Esophagus mucosa (tissue), 1 donor: Measurements from ENCODE around the gene HCN4. TPM values are rescaled to one million over a fixed set of nuclear protein-coding genes. Genes with fewer than 3 reads are reported as not detected.
A peak's percentile ranks its signal among the peaks of the same experiment; 100 is the strongest.
"Not testable (repeated sequence)": the region's sequence is repeated elsewhere in the genome, so short reads cannot be mapped to it uniquely, and the experiment has no call there.

ENCODE experiments used
- ATAC-seq: fragments of 200-7000 bp; cut with Tn5 transposase; one replicate; pipeline ENCODE4 v1.9.1; 2020
- total RNA-seq: library from RNA; stranded (reverse); gene quantifications from one replicate; pipeline ENCODE4 v1.2.4, GENCODE V29; 2023
- donor health status: DM: yes; HTN: yes; CAD: no.

The HCN4 gene
- not detected for total RNA-seq

DNA sequence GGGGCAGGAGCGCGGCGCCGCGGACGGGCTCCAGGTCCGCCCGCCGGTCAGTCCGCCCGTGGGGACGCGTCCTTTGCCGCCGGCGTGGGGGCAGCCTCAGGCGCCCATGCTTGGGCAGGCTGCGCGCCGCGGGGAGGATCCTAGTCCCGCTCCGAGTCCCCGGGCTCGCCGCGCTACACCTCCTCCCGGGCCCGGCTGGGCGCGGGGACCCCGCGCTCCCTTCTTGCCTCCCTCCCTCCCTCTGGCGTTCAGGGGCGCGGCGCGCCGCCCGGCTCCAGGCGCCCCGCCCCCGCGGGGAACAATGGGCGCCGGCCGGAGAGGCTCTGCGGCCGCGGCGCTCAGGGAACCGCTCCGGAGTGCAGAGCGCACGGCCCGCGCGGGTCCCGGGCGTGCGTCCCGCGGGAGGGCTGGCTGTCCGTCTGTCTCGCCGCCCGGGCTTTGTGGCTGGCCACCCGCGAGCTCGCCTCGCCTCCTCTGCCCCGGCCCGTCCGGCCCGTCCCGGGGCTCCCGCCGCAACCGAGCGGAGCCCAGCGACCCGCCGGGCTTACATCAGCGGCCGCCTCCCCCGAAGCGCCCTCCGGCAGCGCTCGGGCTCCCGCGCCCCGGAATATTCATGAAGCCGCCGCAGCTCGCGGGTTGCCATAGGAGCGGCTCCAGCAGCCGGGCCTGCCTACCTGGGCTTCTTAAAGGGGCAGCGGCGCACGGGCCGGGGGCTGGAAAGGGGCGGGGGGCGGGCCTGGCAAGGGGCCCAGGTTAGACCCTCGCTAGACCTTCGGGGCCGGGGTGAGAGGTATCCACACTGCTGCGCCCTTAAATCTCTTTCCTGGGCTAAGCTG, at the start of gene HCN4:
Gene HCN4 (minus strand): TSS at position 658 of the 836 bp plus-strand sequence. CDS start 688 bp downstream, outside the sequence.
- ATAC-seq: peak; percentile 13

DNA sequence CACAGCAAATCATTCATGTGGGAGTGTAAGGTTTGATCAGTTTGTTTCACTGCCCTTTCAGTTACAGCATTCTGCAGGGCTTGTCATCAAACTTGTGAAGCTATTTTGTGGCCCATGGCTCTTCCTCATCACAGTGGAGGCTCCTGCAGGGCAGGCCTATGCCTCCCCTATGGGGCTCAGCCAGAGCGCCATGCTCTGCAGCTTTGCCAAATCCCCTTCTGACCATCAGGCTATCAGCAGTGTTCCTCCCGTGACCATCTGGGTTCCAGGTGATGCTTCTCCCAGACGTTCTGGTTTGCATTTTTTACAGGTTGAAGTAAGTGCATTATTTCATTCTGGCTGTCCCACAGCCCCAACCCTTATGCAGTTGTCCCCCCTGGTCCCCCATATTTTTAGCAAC, 46.1 kb upstream of the HCN4 start:
- no peak for ATAC-seq

DNA sequence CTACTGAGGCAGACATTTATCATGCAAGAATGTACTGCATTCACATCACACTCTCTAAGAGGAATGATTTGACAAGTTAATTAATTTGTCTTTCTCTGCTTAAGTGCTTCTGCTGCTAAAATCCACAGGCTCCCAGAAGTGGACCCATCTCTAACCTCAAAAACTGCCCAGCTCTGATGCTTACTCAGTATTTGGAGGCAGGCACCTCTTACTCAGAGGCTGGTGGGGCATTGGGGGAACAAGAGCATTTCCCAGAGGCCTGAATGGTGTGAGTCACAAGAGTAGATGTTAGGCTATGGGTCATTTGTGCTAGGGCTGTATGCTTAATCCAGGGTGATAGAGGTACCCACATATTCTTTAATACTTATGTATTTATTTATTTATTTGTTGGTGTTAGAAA, 34.4 kb upstream of the HCN4 start:
- ATAC-seq: no peak

DNA sequence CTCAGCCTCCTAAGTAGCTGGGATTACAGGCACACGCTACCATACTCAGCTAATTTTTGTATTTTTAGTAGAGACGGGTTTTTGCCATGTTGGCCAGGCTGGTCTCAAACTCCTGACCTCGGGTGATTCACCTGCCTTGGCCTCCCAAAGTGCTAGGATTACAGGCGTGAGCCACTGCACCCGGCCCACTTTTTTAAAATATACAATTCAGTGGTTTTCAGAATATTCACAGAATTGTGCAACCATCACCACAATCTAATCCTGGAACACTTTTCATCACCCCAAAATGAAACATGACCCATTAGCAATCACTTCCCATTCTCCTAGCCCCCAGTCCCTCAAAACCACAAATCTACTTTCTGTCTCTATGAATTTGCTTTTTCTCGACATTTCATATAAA, 31.5 kb upstream of the HCN4 start:
- not testable (repeated sequence) for ATAC-seq

DNA sequence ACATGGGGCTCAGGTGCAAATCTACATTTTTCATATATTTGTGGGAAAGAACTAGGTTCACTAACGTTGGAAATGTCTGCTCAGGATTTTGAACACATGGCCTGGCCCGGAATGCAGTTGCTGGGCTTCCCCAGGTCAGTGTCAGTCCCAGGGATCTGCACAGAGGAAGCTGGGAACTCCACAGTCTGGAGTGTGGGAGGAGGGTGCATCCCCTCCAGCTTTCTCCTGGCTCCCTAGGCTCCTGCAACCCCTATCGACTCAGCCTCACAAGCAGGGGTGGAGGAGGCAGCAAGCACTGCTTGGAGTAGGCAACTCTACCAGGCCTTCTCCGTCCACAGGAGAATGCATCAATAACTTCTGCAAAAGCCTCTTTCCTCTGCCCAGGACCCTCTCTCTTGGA, 30.1 kb upstream of the HCN4 start:
- no peak for ATAC-seq

DNA sequence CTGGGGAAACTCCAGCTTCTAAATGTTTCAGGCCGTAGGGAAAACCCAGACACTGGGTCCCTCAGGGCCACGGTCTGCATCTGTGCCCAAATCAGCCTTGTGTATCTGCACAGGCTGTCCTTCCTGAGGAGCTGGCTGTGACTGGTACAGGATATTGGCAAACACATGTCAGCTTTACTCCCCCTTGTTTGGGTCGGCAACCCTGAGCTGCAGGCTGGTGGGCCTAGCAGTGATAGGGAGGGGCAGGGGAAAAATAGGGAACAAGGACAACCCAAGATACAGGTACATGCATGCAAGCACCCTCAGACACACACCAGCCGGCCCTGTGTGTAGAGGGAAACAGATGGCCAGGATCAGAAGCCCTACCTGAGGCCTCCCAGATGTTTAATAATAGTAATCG, 28.7 kb upstream of the HCN4 start:
- no peak for ATAC-seq

DNA sequence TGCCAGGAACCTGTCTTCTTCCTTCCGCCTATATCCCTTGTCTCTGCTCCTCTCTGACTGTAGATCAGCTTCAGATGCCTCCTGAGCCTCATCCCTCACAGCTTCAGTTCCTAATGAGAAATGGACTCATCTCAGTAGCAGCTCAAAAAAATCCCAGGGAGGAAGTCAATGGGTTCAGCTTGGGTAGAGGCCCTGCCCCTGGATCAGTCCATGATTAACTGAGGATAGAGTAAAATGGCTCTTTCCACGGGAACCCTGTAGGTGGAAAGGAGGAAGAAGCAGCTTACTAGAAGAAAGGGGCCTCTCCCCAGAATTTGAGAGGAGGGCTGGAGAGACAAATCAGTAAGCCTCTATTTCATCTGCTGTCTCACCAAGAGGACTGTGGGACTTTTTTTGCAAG, 26.9 kb upstream of the HCN4 start:
- no peak for ATAC-seq

DNA sequence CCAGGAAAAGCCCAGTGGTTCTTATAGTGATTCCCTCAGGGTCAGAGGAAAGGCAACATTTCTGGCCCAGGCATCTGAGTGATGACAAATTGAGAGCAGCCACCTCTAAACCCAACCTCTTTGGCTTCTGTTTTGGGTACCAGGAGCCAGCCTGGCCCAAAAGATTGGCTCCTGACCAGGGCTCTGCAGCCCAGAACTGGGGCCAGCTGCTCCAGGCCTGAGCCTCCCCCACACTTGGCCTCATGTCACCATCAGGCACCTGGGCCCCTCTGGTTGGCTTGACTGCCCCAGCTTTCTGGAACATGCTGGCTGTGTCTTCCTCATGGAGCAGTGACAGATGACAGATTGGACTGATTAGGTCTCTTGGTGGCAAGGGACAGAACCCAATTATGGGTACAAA, 26.0 kb upstream of the HCN4 start:
- no peak for ATAC-seq

DNA sequence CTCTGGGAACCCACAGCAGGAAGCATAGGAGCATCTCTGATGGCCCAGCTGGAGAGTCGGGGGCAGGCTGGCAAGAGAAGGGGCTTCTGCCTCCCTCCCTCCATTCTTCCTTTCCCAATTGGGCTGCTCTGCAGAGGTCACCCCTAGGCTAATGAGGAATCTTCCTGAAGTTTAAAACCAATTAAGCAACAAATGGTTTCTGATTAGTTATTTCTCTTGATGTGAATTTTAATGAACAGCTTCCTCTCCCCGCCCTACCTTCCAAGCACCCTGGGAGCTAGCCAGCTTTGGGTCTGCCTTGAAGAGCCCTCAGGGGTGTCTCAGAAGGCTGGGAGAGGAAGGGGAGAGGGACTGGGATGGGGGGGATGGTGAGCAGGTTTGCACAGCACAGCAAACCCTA, 24.6 kb upstream of the HCN4 start:
- no peak for ATAC-seq

DNA sequence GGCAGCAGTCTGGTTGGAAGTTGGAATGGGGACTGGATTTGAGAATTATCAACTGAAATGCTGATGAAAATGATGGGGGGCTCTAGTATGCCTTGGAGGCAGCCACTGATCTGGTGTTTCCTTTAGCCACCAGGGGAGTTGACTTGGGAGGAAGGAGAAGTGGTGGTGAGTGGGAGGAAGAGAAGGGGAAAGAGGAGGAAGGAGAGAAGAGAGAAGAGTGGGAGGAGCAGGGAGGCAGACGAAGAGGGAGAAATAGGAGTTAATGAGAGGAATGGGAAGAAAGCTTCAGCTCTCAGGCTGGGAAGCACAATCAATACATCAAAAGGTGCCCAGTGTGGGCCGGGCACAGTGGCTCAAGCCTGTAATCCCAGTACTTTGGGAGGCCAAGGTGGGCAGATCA, 23.3 kb upstream of the HCN4 start:
- no peak for ATAC-seq

DNA sequence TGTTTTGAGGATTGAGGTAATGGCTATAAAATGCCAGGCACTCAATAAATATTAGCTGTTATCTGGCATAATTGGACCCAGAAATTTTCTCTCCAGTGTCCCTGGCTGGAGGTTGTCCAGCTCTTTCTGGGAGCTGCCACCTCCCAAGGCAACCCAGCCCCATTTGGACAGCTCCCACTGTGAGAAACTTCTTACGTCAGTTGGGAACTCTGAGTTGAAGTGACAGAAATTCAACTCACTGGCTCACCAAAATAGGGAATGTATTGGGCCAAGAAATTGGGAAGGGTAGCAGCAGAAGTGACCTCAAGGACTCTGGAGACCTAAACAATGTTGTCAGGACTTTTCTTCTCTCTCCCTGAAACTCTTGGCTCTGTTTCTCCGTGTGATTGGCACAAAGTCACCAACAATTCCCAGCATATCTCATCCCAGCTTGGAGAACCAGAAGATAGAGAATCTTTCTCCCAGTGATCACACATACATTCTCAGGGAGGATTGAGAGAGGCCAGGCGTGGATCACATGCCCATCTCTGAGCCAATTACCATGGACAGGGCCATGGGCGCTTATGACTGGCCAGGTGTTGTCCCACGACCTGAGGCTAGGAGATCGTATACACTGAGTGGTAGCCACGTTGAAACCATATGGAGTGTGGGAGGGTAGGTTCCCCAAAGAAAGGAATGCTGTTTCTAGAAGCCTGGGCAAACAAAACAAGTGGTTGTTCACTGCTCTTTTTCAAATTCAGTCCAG, 22.5 kb upstream of the HCN4 start:
- ATAC-seq: no peak

DNA sequence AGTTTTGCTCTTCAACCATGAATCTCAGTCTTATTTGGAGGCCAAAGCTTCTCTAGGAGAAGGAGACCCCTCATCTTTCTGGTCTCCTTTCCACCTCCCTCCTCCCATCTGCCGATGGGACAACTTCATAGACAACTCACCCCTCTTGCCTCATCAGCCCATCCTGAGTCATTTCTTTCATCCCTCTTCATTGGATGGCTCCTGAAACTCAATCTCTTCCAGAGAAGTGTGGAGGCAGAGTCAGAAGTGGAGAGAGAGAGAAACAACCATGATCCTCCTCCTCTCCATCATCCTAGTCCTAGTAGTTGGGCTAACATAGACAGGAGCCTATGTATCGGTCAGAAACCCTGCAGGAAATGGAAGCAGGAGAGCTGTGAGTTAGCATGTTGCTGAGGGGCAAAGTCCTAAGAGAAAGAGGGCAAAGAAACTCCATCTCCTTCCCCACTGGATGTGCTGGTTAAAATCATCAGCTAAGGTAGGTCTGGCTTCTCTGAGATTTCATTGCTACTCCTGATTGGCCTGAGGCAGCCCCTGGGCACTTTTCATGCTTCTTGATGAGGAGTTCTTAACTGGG, 21.3 kb upstream of the HCN4 start:
- ATAC-seq: no peak

DNA sequence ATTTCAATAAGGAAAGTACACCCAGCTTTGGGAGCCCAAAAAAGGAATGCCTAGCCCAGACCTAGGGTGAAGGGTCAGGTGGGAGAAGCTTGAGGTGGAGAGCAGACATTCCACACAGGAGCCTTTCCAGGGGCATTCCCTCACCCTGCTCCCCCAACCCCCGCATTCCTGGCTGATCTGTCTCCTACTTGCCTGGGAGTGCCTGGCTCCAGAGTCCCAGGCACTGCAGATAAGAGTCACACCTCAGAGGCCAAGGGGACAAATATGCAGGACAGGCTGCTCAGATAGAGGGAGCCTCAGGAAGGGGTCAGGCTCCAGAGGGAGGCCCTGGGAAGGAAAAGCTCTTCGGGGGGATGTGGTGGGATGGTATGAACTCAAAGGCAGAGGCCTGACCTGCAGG, 20.8 kb upstream of the HCN4 start:
- no peak for ATAC-seq

DNA sequence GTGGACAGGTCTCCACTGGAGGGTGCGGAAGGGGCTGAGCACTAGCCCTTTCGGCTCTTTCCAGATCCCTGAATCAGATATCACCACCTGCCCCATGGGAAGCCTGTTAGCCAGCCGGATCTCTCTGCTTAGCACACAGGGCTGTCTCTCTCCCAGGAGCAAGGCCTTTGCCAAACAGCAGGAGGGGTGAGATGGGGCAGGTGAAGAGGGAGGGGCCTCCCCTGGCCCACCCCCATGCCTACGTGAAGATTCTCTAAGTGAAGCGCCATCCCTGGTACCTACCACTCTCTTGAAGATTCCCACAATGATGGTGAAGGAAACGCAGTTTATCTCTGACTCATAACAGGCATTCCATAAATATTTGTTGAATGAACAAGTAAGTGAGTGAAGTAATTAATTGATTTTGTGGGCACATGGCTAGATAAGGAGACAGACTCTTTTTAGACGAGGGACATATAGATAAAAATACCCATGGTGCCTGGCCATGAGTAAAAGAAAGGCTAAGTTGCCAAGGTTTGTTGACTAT, 19.6 kb upstream of the HCN4 start:
- ATAC-seq: no peak

DNA sequence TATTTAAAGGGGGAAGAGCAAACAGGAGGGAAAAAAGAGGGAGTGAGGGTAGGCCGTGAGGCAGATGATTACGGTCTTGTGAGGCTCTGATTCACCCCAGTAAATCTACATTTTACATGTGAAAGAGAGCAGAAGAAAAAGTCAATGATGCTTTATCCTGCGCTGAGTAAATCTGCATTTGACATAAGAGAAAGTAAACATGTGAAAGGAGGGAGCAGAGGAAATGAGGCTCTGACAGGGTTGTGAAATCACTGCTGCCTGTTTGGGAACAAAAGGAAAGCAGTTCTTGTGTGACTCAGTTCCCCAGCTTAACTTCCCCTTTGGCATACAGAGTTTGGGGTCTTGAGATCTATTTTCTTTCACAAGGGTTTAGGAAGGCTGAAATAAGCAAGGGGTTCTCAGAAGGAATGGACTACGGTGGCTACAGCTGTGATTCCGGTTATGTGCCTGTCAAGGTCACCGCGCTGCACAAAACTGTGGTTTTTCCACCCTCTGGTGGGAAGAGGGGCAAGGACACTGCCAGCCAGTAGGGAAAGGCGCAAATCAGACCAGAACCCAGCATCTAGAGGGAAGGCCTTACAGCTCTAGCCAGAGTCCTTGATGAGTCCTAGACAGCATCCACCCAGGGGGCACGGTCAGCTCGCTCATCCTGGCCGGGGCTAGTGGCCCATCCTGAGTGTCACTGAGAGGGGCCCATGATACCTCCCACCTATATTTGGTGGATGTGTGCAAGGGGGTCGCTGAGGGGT, 18.9 kb upstream of the HCN4 start:
- ATAC-seq: no peak

DNA sequence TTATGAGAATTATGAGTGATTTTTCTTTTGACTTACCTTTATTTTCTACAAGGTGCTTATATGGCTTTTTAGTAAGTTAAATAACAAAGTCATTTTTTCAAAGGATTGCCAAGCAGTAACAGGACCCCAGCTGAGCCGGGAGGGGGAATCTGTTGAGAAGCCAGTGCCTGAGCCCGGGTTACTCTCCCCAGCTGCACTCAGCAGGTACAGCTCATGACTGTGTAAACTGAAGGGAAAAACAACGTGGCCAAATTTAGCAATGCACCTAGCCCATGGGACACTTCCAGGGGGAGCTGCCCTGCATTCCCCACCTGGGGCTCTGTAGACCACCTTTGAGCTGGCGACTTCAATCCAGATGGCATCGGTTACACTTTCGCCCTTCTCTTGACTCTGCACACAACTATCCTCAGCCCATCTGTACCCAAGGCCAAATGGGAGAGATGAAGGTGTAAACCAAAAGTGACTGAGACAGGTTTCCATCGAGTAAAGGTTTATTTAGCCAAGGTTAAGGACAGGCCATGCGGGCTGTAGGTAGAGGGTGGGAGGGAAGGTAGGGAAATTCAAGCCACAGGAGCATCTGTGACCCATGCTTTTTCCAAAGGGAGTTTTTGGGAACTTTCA, 18.2 kb upstream of the HCN4 start:
- ATAC-seq: no peak

DNA sequence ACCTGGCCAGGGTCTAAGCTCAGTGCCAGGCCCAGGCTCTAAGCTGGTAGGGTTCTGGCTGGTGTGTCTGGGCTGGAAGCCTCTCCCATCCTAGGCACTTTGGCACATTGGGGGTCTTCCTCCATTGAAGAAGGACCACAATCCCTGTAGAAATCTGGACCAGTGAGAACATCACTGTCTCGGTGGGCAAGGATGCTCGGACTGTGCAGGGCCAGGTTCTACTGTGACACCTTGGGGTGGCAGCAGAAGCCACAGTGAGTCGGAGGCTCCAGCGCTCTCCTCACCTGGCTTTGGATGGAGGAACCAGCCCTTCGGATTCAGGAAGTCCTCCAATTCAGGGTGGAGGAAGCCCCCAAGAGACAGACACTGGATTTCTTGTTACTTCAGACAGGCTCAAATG, 17.5 kb upstream of the HCN4 start:
- ATAC-seq: no peak

DNA sequence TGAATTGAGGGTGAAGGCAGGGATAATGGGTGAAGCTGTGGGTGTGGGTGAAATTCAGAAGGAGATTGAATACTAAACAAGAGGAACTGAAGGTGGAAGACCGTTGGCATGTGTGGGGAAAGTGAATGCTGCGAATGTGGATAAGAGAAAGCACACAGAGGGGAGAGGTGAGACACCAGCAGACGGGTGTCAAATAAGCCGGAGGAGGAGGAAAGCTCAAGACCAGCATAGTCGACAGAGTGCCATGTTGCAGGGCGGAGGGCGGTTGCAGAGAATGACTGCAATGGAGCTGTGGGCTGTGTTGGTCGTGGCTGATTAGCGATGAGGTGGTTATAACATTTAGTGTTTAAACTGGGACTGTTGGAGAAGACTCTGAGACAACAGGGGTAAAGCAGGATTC, 16.4 kb upstream of the HCN4 start:
- no peak for ATAC-seq

DNA sequence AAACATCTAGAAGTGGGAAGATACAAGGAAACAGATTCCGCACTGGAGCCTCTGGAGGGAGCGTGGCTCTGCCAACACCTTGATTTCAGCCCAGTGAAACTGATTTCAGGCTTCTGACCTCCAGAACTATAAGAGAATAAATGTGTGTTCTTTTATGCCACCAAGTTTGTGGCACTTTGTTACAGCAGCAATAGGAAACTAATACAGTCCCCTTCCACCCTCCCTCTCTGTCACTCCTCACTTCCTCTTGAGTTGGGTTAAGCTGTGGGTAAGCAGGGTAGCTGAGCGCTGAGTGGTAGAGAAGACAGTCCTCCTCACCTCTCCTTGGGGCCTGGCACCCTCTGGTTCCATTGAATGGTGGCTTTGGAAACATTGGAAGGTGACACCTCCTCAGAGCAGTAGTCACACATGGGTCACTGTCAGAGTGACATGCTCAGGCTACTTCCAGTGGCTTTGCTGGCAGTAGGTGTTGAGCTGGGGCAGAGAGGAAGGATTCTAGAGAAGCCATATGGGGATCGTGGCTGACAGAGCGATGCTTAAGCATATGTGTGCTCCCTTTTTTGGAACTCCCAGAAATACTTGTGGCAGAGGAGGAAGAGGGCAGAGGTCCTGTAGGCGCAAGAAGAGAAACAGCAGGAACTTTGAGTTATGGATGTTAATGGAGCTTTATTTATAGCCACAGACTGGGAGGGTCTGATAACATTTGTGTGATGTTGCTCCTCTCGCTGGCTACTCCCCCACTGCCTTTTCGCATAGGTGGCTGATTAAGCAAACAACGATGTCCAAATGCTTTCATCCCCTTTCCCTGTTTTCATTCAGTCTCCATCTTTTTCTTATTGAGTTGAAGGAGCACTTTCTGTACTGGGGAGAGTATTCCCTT, 14.8 kb upstream of the HCN4 start:
- ATAC-seq: no peak

DNA sequence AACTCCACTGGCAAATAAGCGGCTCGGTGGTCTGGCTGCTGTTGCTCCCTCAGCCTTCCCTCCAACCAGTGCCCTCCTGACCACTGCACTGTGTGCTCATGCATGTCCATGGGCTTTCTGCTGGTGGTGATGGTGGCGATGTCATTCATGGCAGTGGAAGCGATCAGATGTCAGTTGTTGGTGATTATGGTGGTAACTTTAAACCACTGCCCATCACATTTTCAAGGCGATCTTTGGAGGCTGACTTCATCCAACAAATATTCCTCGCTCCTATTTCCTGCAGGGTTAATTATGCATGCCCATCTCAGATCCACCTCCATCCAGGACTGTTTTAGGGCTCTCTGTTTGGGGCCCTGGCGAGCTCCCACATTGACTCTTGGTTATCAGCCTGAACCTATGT, 13.4 kb upstream of the HCN4 start:
- no peak for ATAC-seq

DNA sequence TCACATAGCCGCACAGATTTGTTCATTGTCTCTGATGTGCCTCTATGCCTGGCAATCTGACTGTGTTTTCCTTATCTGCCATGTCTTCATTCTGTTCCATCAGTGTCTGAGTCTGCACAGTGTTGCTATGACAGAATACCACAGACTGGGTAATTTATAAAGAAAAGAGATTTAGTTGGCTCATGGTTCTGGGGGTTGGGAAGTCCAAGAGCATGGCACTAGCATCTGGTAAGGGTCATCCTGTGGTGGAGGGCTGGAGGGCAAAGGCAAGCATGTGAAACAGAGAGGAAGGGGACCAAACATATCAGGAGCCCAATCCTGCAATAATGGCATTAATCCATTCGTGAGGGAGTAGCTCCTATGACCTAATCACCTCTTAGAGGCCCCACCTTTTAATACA, 11.9 kb upstream of the HCN4 start:
- no peak for ATAC-seq
